Astrocyte of the hippocampus (primary cell): ENCODE measurements around the gene TRPM2.

Experiments
- DNase-seq: peaks from one replicate; pipeline ENCODE4 v3.0.0; 2011; ENCODE audit warnings: low read depth, low spot score

Gene TRPM2

DNA sequence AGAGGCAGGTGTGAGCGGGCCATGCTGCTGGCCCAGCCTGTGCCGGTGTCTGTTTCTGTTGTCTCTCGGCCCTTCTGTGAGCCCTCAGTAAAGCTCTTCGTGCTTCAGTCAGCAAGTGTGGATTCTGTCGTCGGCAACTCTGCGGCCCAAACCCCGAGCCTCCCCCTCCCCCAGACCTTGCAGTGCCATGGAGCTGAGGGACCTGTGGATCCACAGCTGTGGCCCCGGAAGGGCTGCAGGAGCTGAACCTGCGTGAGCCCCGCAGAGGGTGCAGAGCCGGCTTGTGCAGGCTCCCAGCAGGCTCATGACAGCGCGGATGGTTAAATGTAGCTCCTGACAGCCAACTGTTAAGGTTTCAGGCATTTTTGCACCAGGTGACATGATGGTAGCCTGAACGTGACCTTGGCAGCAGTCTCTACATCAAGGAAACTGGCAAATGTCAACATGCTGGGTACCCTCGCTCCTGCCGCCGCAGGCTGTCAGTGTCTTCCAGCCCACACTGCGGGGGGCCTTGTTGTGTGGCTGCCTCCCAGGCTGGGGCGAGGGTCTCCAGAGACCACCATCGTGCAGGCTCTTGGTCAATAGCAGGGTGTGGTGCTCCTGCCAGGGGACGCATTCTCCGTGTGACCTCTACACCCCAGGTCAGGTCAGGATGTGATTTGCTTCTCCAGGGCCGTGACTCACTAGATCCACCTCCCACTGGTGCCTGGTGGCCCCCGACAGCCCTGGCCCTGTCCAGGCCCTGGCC lies 108.8 kb downstream of the TRPM2 start:
- no peak for DNase-seq

DNA sequence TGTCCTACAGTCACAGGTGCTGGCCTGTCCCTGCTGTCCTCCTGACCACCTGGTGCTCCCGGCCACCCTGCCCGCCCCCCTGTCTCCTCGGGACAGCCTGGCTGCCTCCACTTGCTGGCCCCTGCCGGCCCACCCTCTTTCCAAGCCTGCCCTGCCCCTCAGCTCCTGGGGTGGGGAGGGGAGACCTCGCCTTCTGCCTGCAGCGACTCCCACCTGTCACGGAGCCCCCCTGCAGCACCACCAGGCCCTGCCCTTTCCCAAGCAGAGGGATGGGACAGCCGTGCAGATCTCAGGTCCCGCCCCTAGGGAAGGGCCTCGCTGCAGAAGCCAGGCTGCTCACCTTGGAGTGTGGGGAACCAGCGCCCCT lies 109.4 kb downstream of the TRPM2 start:
- no peak for DNase-seq

DNA sequence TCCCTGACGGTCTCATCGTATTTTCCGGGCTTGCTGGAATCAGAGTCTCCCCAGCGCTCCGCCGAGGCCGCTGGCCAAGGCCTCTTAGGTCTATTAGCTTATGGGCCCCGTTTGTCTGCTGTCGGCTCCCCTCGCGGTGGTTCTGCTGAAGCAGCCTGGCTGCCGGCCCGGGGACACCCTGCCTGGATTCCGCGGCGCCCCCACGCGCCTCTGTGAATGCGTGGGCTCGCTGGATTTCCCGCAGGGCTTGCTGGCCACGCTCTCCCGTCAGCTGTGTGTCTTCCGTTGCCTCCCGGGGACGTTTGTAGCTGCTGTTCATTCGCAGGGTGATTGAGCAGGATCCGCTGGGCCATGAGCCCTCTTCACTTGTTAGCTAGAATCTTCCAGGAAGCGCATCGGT lies 110.3 kb downstream of the TRPM2 start:
- DNase-seq = no peak

DNA sequence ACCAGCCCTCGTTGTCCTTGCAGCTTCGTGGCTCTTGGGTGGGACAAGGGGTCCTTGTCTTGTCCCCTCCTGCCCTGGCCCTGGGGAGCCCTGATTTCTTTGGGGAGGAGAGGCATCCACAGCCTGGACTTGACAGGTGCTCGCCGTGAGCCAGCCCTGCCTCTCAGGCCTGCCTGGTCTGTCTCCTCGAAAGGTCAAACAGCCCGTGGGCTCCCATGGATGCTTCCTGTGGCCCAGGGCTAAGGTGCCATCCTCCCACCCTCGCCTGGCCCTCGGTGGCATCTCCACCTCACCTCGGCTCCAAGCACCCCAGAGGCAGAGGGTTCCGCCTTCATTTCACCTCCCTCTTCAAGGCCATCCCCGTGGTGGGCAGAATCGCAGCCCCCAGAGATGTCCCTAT lies 110.9 kb downstream of the TRPM2 start:
- DNase-seq = no peak

DNA sequence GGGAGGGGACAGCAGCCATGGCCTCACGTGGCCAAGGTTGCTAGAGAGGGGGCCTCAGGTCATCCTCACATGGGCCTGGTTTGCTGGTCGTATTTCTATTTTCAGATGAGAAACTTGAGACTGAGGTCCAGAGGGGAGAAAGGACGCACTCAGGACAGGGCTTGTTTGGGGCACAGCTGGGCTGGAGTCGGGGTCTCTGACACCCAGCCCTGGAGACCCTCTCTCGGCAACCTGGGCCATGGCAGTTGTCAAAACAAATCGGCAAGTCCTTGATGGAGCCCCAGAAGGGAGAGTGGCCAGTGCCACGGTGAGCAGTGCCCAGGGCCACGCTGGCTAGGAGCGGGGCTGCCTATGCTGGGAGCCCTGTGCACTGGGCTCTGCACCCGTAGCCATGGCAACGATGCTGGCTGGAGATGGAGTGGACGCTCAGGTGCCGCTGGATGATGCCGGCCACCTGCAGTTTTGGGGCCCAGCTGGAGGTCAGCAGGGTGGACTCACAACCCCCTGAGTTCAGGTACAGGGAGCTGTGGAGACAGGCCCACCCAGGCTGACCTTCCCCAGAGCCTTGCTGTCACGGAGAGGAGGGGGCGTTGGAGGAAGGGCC lies 113.0 kb downstream of the TRPM2 start:
- no peak for DNase-seq

DNA sequence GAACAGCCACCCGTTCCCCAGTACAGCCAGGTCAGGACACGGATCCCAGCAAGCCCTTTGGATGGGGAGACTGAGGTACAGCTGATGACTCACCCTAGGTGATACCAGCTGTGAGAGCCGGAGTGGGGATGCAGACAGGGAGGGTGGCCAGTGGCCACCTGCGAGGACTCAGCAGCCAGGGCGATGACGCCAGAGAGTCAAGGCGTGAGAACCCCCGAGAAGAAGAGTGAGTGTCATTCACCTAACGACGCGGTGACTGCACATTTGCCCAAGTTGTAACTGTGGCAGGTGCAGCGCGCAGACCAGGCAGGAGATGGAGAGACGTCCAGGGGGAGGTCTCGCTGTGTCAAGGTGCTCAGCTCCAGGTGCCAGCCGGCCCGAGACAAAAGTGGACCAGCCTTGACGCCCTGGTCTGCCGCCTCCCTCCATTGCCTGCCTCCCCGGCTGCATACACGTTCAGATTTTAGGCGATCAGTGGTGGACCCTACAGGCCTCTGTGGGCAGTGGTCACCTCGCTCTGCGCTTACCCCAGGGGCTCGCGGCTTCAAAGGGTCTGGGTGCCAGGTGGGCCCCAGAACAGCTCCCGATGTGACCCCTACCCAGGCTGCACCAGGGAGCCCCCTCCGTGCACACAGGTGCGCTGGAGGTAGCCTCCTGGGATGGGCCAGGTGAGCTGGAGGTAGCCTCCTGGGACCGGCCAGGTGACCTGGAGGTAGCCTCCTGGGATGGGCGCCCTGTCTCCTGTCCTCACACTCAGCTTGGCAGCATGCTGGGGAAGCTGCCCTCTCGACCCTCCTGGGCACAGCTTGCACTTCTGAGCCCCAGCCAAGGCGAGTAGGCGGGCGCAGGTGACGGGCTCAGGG lies 113.8 kb downstream of the TRPM2 start:
- no peak for DNase-seq

DNA sequence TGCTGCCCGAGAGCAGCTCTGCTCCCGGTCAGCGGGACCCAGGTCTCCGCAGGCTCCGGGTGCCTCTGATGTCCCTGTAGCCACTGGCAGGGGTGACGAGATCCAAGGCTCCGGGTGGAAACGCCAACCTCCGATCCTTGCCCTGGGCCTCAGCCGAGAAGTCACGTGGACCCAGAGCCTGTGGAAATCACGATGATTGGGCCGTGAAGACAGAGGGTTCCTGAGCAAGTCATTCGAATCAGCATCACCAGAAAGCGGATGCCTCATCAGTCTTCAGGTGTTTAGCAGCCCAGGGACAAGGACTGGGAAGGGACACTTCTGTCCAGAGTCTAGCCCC lies 114.4 kb downstream of the TRPM2 start:
- no peak for DNase-seq

DNA sequence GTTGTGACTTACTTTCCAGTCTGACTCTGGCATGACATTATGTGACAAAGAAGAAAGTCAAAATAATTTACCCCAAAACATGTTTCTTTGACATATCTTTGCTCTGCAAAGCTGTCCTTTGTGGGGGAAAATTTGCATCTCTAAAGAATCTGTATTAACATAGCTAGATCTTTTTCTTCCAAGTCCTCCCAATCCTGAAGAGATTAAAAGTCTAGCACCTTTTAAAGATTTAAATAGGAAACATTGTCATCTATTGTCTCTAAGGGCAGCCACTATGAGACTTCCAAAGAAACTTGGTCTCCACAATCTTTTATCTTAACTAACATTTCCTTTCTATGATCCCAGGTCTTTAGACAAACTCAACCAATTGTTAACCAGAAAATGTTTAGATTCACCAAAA lies 117.9 kb downstream of the TRPM2 start:
- no peak for DNase-seq

DNA sequence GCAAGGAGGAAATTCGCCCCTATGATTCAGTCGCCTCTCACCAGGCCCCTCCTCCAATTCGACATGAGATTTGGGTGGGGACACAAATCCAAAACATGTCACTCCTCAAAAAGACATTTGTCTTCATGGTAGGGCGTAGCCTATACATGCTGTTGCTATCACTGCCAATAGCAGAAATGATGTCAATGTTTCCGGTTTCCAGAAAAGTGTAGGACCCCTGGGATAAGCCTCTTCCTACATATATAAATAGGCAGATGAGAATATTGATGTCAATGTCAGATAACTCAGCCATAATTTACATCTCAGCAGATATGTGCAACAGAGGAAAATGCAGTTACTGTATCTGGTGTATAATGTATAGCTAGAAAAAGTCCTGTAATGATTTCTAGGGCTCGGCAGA lies 118.6 kb downstream of the TRPM2 start:
- DNase-seq = no peak

DNA sequence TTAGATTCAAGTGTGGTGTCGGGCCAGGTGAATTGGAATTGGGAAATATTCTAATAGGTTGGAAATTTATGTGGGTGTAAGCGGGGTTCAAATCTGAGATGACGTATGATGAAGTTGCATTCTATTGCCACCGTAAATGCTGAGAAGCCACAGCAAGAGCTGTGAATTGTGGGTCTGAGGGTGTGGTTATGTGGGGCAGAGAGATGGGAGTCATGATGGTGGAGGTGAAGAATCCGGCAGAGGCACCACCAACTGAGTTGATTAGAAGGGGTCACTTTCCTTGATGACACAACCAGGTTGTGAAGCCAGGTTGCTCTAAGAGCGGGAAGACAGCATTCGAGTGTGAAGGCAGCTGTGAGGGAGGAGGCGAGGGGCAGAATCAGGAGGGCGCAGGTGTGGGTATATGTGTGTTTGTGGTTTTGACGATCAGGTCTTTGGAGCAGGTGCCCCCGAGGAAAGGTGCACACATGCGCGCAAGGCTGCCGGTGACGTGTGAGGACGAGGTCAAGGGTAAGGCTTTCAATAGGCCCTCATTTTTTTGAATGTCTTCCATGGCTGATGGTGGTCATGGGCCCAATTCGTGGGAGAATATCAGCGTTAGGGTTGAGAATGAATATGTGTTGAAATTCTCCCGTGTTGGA lies 120.6 kb downstream of the TRPM2 start:
- no peak for DNase-seq

DNA sequence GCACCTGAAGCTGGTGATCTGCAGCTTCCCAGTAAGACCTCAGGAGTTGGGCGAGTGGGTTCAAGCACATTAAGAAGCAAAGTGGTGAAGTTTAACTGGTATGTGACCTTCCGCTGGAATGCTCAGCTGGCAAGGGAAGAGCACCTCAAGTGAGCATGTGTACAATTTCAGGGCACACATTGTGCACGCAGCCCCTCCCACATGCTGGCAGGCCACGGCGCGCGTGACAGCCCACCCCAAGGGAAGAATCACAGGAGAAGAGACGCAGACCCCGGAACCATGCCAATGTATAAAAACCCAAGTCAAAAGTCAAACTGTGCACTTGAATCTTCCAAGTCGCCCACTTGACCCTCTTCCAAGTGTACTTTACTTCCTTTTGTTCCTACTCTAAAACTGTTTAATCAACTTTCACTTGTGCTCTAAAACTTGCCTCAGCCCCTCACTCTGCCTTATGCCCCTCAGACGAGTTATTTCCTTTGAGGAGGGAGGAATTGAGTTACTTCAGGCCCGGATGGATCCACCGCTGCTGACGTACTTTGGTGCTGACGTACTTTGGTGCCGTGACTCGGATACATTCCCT lies 121.9 kb downstream of the TRPM2 start:
- DNase-seq = no peak

DNA sequence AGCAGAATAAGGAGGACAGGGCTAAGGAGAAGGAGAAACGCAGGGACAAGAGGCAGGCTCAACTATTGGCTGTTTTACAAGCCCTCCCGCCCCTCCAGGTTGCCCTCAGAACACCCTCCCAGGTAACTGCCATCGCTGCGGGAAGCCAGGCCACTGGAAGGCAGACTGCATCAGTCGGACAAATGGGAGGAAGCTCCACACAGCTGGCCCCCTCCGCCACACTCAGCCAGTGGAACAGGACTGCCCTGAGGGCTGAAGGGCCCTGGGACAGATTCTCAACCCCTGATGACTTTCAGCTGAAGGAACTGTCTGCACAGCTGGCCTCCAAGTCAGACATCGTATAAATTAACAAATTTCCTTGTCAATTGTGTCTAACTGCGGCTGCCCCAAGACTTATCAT lies 123.7 kb downstream of the TRPM2 start:
- DNase-seq = no peak

DNA sequence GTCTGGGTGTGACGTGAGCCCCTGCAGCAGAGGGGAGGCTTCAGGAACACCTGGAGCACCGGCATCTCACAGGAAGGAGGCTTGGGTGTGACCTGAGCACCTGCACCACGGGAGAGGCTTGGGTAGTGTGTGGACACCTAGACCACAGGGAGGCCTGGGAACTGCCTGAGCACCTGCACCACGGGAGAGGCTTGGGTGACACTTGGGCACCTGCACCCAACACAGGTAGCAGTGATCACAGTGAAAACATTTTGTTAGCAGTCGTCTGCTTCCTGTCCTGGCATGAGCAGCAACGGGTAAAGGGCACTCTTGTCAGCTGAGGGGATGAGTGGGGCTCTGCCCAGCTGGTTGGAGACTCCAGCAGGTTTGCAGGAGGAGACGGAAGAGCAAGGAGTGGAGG lies 124.3 kb downstream of the TRPM2 start:
- no peak for DNase-seq

DNA sequence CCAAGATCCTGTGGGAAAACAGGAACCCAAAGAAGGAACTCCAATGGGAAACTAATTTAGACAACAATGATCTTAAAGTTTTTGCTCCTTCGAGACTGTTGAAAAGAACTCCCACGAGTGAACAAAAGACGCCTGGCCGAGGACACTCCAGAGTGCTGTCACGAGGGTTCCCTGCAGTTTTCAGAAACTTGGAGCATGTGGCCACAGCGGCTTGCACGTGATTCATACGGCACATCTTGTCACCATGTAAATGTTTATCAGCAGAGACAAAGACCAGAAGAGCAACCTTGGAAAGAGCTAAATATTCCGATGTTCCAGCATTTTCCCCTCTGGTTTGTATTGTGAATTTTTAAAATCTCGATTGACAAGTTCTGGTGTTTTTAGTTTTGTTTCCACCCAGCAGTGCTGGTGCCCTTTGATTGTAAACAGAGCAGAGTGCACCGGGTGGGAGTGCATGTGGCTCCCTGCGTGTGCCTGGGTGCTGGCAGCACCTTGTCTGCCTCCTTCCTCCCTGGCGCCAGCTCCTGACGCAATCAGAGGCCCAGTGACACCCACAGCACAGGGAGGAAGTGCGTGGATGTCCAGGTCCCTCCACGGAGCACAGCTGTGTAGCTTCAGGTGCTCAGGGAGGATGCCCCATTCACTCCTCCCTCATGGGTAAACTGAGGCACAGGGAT lies 124.8 kb downstream of the TRPM2 start:
- DNase-seq = no peak

DNA sequence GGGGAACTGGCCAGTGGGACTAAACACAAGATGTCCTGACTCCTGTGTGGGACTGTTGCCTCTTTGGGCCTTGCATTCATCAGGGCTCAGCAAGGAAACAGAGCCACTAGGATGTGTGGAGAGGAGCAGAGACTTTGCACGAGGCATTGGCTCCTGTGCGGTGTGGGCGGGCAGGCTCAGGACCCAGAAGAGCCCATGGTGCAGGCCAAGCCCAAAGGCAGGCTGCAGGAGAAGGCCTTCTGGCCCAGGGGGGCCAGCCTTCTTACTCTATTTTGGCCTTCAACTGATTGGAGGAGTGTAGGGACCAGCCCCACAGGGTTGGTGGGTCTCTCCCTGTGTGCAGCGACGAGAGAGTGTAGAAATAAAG lies 125.4 kb downstream of the TRPM2 start:
- no peak for DNase-seq

DNA sequence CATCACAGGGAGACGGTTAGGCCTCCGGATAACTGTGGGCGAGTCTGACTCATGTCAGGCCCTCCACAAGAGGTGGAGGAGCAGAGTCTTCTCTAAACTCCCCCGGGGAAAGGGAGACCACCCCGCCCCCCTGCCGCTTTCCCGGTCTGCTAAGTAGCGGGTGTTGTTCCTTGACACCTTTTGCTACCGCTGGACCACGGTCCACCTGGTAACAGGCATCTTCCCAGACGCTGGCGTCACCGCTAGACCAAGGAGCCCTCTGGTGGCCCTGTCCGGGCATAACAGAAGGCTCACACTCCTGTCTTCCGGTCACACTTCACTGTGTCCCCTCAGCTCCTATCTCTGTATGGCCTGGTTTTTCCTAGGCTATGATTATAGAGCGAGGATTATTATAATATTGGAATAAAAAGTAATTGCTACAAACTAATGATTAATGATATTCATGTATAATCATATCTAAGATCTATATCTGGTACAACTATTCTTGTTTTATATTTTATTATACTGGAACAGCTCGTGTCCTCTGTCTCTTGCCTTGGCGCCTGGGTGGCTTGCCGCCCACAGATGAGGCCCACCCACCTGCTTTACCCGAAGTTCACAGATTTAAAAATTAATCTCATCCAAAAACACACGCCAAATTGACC lies 126.3 kb downstream of the TRPM2 start:
- peak; percentile 17 for DNase-seq

DNA sequence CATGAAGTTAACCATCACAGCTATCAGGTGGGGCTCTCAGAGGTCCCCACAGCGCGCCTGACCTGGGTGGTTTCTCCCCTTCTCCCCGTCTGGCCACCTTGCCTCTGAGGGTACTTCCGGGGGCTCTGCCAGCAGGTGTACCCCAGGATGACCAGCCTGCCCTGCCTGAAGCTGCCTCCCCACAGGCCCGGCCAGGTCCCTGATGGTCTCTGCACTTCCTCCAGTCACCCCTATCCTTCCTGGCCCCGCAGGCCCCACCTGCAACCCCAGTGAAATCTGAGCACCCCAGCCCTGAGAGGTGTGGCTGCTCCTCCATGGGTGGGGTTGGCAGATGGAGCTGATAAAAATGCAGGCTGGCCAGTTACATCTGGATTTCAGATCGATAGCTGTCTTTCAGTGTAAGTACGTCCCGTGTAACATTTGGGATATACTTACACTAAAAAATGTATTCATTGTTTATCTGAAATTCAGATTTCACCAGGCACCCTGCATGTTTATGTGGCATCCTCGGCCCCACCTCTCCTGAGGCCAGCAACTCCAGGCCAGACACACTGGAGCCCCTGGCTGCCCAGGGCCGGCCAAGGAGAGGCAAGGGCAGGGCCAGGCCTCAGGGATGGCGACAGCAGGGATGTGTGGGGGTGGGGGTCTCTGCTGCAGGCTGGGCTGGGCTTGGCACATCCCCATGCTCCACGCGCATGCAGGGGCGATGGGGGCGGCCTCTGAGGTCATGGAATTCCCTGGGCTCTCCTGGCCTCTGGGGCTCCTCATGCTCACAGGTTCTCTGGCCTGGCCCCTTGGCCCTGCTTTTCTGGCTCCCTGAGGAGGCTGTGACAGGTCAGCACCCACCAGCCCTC lies 127.0 kb downstream of the TRPM2 start:
- DNase-seq = no peak

DNA sequence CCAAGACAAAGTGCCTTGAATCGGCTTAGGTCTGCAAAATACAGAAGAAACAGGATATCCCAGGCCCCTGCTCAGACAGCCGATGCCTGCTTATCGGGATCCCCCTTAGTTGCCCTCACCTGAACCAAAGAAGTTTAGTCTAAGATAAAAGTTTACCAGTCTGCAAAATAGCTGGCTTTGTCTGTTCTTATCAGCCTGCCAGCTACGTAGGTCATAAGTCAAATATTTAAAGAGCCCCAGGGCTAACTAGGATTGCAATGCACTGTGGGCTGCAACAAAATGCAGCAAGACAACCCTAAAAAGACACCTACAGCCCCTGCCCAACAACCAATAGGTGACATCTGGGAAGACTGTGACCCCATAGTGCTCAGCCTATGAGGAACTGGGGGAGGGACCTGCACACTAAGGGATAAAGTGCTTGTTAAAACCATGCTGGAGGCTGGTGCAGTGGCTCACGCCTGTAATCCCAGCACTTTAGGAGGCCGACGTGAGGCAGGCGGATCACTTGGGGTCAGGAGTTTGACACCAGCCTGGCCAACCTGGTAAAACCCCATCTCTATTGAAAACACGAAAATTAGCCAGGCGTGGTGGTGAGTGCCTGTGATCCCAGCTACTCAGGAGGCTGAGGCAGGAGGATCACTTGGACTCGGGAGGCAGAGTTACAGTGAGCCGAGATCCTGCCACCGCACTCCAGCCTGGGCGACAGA lies 129.3 kb downstream of the TRPM2 start:
- no peak for DNase-seq
